HL-60 (cell line): Measurements from ENCODE around the gene LY6G5C.

ENCODE experiments used
- CTCF ChIP-seq: IDR thresholded peaks from one replicate; pipeline ENCODE4 v1.5.1; 2011; ENCODE audit warnings: low read length, control low read depth, inconsistent platforms; ENCODE audit not compliant: insufficient read depth
- GABPA ChIP-seq: IDR thresholded peaks from 2 replicates; pipeline ENCODE4 v1.6.1; 2012; ENCODE audit warnings: low read depth
- POLR2AphosphoS5 ChIP-seq: IDR thresholded peaks from 2 replicates; pipeline ENCODE4 v1.6.1; 2012; ENCODE audit warnings: low read depth
- REST ChIP-seq: IDR thresholded peaks from 2 replicates; pipeline ENCODE4 v1.6.1; 2012; ENCODE audit warnings: low read depth; ENCODE audit not compliant: insufficient replicate concordance
- SPI1 ChIP-seq: IDR thresholded peaks from 2 replicates; pipeline ENCODE4 v1.6.1; 2012; ENCODE audit warnings: low read depth, mild to moderate bottlenecking, borderline replicate concordance

GRCh38 chr6:31692353-31692752 lies 11.5 kb upstream of the LY6G5C start:
- no peak for TF ChIP-seq GABPA
- no peak for TF ChIP-seq CTCF
- TF ChIP-seq POLR2AphosphoS5 = no peak
- TF ChIP-seq REST = no peak
- TF ChIP-seq SPI1 = no peak
